A673 (cell line): Measurements from ENCODE around the gene COL4A1.

Source experiments
- EZH2 ChIP-seq: fragments of 200-600 bp; sonication (generic); IDR thresholded peaks from 2 replicates; pipeline ENCODE4 v1.6.1; 2017; ENCODE audit warnings: borderline replicate concordance, low read depth, mild to moderate bottlenecking, mixed read lengths, antibody characterized with exemption, low read length; ENCODE audit not compliant: poor library complexity, severe bottlenecking
- TF ChIP-seq, protein P1 (sequence below): fragments of 300-800, 200-600 bp; sonication (generic); conservative IDR thresholded peaks from 2 replicates; pipeline ENCODE4 v1.5.1; 2017; ENCODE audit warnings: low read depth, mild to moderate bottlenecking, antibody characterized with exemption, low read length, moderate library complexity, mixed read lengths

DNA sequence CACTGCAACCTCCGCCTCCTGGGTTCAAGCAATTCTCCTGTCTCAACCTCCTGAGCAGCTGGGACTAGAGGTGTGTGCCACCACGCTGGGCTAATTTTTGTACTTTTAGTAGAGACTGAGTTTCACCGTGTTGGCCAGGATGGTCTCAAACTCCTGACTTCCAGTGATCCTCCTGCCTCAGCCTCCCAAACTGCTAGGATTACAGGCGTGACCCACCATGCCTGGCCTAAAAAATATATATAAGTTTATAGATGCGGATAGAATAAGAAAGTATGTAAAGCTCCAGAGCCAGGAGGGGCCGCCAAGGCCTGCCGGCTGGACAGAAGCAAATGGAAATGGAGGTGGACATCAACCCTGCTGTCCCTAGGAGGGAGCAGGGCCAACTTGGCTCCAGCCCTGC is 66.0 kb downstream of the COL4A1 start:
- TF ChIP-seq, protein P1, sequence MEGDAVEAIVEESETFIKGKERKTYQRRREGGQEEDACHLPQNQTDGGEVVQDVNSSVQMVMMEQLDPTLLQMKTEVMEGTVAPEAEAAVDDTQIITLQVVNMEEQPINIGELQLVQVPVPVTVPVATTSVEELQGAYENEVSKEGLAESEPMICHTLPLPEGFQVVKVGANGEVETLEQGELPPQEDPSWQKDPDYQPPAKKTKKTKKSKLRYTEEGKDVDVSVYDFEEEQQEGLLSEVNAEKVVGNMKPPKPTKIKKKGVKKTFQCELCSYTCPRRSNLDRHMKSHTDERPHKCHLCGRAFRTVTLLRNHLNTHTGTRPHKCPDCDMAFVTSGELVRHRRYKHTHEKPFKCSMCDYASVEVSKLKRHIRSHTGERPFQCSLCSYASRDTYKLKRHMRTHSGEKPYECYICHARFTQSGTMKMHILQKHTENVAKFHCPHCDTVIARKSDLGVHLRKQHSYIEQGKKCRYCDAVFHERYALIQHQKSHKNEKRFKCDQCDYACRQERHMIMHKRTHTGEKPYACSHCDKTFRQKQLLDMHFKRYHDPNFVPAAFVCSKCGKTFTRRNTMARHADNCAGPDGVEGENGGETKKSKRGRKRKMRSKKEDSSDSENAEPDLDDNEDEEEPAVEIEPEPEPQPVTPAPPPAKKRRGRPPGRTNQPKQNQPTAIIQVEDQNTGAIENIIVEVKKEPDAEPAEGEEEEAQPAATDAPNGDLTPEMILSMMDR = no peak
- no peak for TF ChIP-seq EZH2
